ENCODE measurements around the gene ABCA4.

GRCh38 chr1:94119306-94119705, 1.6 kb downstream of the ABCA4 start:
- no peak for TF ChIP-seq EZH2 (optimal IDR thresholded peaks at IDR 0.05; ENCODE audit: low read depth, low read length)
- TF ChIP-seq CTCF (IDR thresholded peaks at IDR 0.05; ENCODE audit: low read length) = no peak
- no peak for TF ChIP-seq EZH2phosphoT487 (IDR thresholded peaks at IDR 0.05; ENCODE audit: low read length)
